WTC11 (cell line): Measurements from ENCODE around the gene MUC12.

Source experiments
- CTCF ChIP-seq: fragments of 200-600 bp; IDR thresholded peaks from 2 replicates; pipeline ENCODE4 v1.8.0; 2022; ENCODE audit warnings: antibody characterized with exemption
- ETV6 ChIP-seq: sonication (generic); formaldehyde crosslinking; IDR thresholded peaks from 2 replicates; pipeline ENCODE4 v1.8.1; 2022; ENCODE audit warnings: mild to moderate bottlenecking, missing genetic modification reagents
- FOXK1 ChIP-seq: sonication (generic); formaldehyde crosslinking; IDR thresholded peaks from 2 replicates; pipeline ENCODE4 v1.8.0; 2022; ENCODE audit warnings: mild to moderate bottlenecking, moderate library complexity, missing genetic modification reagents
- SMAD3 ChIP-seq: sonication (generic); formaldehyde crosslinking; IDR thresholded peaks from 2 replicates; pipeline ENCODE4 v1.8.0; 2022; ENCODE audit warnings: missing genetic modification reagents, mild to moderate bottlenecking, borderline replicate concordance
- ZNF671 ChIP-seq: fragments of 250-450 bp; sonication (Bioruptor Pico); IDR thresholded peaks from 2 replicates; pipeline ENCODE4 v1.8.0; 2021; ENCODE audit warnings: mild to moderate bottlenecking
- TF ChIP-seq, protein P1 (sequence below): sonication (generic); formaldehyde crosslinking; conservative IDR thresholded peaks from 2 replicates; pipeline ENCODE4 v1.8.1; 2023; ENCODE audit warnings: mild to moderate bottlenecking, low read depth, missing genetic modification reagents, moderate library complexity

DNA sequence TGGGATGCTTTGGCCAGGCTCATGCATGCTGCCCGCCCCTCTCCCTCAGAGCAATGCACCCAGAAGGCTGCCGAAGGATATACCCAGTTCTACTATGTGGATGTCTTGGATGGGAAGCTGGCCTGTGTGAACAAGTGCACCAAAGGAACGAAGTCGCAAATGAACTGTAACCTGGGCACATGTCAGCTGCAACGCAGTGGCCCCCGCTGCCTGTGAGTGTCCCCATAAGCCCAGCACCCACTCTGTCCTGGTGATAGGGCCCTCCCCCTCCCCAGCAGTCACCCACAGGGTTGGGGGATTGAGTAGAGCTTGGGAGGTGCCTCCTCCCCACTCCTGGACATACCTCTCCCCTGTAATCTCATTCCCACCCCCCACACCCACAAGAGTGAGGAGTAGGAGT is 43.6 kb downstream of the MUC12 start:
- no peak for TF ChIP-seq ZNF671 (CRISPR knock-in tag)
- no peak for TF ChIP-seq FOXK1 (CRISPR knock-in tag)
- TF ChIP-seq, protein P1, sequence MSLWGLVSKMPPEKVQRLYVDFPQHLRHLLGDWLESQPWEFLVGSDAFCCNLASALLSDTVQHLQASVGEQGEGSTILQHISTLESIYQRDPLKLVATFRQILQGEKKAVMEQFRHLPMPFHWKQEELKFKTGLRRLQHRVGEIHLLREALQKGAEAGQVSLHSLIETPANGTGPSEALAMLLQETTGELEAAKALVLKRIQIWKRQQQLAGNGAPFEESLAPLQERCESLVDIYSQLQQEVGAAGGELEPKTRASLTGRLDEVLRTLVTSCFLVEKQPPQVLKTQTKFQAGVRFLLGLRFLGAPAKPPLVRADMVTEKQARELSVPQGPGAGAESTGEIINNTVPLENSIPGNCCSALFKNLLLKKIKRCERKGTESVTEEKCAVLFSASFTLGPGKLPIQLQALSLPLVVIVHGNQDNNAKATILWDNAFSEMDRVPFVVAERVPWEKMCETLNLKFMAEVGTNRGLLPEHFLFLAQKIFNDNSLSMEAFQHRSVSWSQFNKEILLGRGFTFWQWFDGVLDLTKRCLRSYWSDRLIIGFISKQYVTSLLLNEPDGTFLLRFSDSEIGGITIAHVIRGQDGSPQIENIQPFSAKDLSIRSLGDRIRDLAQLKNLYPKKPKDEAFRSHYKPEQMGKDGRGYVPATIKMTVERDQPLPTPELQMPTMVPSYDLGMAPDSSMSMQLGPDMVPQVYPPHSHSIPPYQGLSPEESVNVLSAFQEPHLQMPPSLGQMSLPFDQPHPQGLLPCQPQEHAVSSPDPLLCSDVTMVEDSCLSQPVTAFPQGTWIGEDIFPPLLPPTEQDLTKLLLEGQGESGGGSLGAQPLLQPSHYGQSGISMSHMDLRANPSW, result no peak
- no peak for TF ChIP-seq SMAD3 (CRISPR knock-in tag)
- no peak for TF ChIP-seq CTCF
- TF ChIP-seq ETV6 (CRISPR knock-in tag), result no peak
